ENCODE data around the gene FAM107B.

The FAM107B gene

GRCh38 chr10:14579405-14579804, 195.3 kb downstream of the FAM107B start:
- TF ChIP-seq CTCF (conservative IDR thresholded peaks at IDR 0.05) = no peak
- no peak overlapping the region for H3K27ac ChIP-seq

GRCh38 chr10:14578060-14578952, 196.4 kb downstream of the FAM107B start:
- TF ChIP-seq ZFX (IDR thresholded peaks at IDR 0.05) (no peak), CTCF (conservative IDR thresholded peaks at IDR 0.05) (no peak)
- peak overlapping the region; percentile 68; the same call in 1 of the 2 replicates for H3K27ac ChIP-seq

GRCh38 chr10:14574885-14575284, 199.8 kb downstream of the FAM107B start:
- TF ChIP-seq CTCF (conservative IDR thresholded peaks at IDR 0.05) (no peak), ZFX (IDR thresholded peaks at IDR 0.05) (no peak)
- peak overlapping the region; percentile 22 for H3K27ac ChIP-seq

GRCh38 chr10:14574291-14574690, 200.4 kb downstream of the FAM107B start:
- TF ChIP-seq ZFX (IDR thresholded peaks at IDR 0.05) = no peak
- no peak for TF ChIP-seq CTCF (conservative IDR thresholded peaks at IDR 0.05)
- peak overlapping the region; percentile 55 for H3K27ac ChIP-seq

GRCh38 chr10:14573666-14574261, 200.9 kb downstream of the FAM107B start:
- TF ChIP-seq ZFX (IDR thresholded peaks at IDR 0.05) (no peak), CTCF (conservative IDR thresholded peaks at IDR 0.05) (no peak)
- H3K27ac ChIP-seq = peak overlapping the region; percentile 80

- no peak for TF ChIP-seq CTCF (conservative IDR thresholded peaks at IDR 0.05)
- no peak for TF ChIP-seq ZFX (IDR thresholded peaks at IDR 0.05)
- H3K27ac ChIP-seq = peak overlapping the region; percentile 80
These were observed 201.9 kb downstream of the FAM107B start for GRCh38 chr10:14572811-14573210.

GRCh38 chr10:14571866-14572507, 202.7 kb downstream of the FAM107B start:
- TF ChIP-seq CTCF (conservative IDR thresholded peaks at IDR 0.05) = no peak
- no peak; the same call in 1 of the 2 replicates for TF ChIP-seq ZFX (IDR thresholded peaks at IDR 0.05)
- peak overlapping the region; percentile 79 for H3K27ac ChIP-seq
